Progenitor cell of endocrine pancreas (in vitro differentiated cells): ENCODE data around the gene RAMP2. TPM values are rescaled to one million over a fixed set of nuclear protein-coding genes. Genes with fewer than 3 reads are reported as not detected.
A peak's percentile ranks its signal among the peaks of the same experiment; 100 is the strongest.

Experiments
- DNase-seq: peaks from one replicate; pipeline ENCODE4 v3.0.0; 2021; ENCODE audit warnings: low spot score; ENCODE audit not compliant: unreplicated experiment
- H3K27ac Mint-ChIP-seq: 2 replicates; pipeline ENCODE4 v1.8.0; 2021; ENCODE audit warnings: mild to moderate bottlenecking, moderate library complexity, mixed read lengths
- H3K27me3 Mint-ChIP-seq: 2 replicates; pipeline ENCODE4 v1.8.0; 2021; ENCODE audit warnings: mixed read lengths
- H3K36me3 Mint-ChIP-seq: 2 replicates; pipeline ENCODE4 v1.8.0; 2022; ENCODE audit warnings: mixed read lengths; ENCODE audit not compliant: insufficient read depth
- H3K4me1 Mint-ChIP-seq: 2 replicates; pipeline ENCODE4 v1.8.0; 2021; ENCODE audit warnings: low read depth, mixed read lengths
- H3K4me3 Mint-ChIP-seq: 2 replicates; pipeline ENCODE4 v1.8.0; 2021; ENCODE audit warnings: low read depth, mild to moderate bottlenecking, moderate library complexity, mixed read lengths
- H3K9me3 Mint-ChIP-seq: 2 replicates; pipeline ENCODE4 v1.8.0; 2021; ENCODE audit warnings: low read depth, mixed read lengths
- total RNA-seq: library from RNA; stranded (reverse); gene quantifications from 2 replicates; pipeline ENCODE4 v1.2.1, GENCODE V29; 2021
- TF ChIP-seq, protein P1 (sequence below): fragments of 200-600 bp; sonication (generic); IDR thresholded peaks from one replicate; pipeline ENCODE4 v1.5.0; 2021; ENCODE audit warnings: antibody characterized with exemption, mild to moderate bottlenecking; ENCODE audit not compliant: unreplicated experiment

RAMP2 gene
- total RNA-seq, 1 donor from 2014 or later, result 4.4 TPM

- peaks cover 4% of the 10 kb centered on the region for H3K36me3 Mint-ChIP-seq
- H3K27ac Mint-ChIP-seq, result peak overlapping the region; percentile 95
Observed at GRCh38 chr17:42797067-42798007, 36.3 kb downstream of the RAMP2 start.

DNA sequence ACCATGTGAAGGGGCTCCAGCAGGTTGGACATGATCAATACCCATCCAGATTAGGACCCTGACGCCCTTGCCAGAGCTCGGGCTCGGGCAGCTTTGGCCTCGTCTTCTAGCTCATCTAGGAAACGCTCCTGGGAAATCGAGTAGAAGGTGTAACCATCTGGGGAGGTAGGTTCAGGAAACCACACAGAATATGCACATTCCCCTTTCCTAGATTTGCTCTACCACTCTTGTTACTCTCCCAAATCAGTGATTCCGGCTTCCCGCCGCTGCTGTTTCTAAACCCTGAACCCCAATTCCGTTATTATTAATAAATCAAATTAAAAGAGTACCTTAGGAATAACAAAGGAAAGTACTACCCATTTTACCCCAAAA, 37.0 kb downstream of the RAMP2 start:
- Mint-ChIP-seq H3K27ac (peak overlapping the region; percentile 95), H3K9me3 (peaks cover 4% of the 10 kb centered on the region), H3K4me1 (peaks cover 19% of the 10 kb centered on the region), H3K36me3 (peaks cover 4% of the 10 kb centered on the region), H3K27me3 (no peaks in the 10 kb centered on the region), H3K4me3 (peak overlapping the region; percentile 92)
- TF ChIP-seq, protein P1, sequence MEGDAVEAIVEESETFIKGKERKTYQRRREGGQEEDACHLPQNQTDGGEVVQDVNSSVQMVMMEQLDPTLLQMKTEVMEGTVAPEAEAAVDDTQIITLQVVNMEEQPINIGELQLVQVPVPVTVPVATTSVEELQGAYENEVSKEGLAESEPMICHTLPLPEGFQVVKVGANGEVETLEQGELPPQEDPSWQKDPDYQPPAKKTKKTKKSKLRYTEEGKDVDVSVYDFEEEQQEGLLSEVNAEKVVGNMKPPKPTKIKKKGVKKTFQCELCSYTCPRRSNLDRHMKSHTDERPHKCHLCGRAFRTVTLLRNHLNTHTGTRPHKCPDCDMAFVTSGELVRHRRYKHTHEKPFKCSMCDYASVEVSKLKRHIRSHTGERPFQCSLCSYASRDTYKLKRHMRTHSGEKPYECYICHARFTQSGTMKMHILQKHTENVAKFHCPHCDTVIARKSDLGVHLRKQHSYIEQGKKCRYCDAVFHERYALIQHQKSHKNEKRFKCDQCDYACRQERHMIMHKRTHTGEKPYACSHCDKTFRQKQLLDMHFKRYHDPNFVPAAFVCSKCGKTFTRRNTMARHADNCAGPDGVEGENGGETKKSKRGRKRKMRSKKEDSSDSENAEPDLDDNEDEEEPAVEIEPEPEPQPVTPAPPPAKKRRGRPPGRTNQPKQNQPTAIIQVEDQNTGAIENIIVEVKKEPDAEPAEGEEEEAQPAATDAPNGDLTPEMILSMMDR, result no peak
- no peak for DNase-seq

More at GRCh38 chr17:42797067-42798007, 36.3 kb downstream of the RAMP2 start:
- Mint-ChIP-seq H3K4me1 (peaks cover 15% of the 10 kb centered on the region), H3K4me3 (peak overlapping the region; percentile 92), H3K9me3 (peaks cover 4% of the 10 kb centered on the region), H3K27me3 (no peaks in the 10 kb centered on the region)
- TF ChIP-seq, protein P1, result no peak
- no peak for DNase-seq

GRCh38 chr17:42798383-42799380, 37.7 kb downstream of the RAMP2 start, which contains the start of the genes CNTD1 and COA3:
Gene CNTD1, plus strand, starts transcription at chr17:42798861. Its CDS starts 207 bp downstream, at chr17:42799068.
Gene COA3, minus strand, starts transcription at chr17:42798704. Its CDS starts 23 bp downstream, at chr17:42798681.
- peak; percentile 86 for DNase-seq
- peak within 1 kb of the TSS; percentile 92 for H3K4me3 Mint-ChIP-seq
- peaks cover 4% of the 10 kb centered on the region for H3K36me3 Mint-ChIP-seq
- H3K27me3 Mint-ChIP-seq, result no peaks in the 10 kb centered on the region
- H3K4me1 Mint-ChIP-seq, result peaks cover 22% of the 10 kb centered on the region
- TF ChIP-seq, protein P1, result peak; percentile 38
- peaks cover 4% of the 10 kb centered on the region for H3K9me3 Mint-ChIP-seq
- H3K27ac Mint-ChIP-seq, result peak within 1 kb of the TSS; percentile 95

DNA sequence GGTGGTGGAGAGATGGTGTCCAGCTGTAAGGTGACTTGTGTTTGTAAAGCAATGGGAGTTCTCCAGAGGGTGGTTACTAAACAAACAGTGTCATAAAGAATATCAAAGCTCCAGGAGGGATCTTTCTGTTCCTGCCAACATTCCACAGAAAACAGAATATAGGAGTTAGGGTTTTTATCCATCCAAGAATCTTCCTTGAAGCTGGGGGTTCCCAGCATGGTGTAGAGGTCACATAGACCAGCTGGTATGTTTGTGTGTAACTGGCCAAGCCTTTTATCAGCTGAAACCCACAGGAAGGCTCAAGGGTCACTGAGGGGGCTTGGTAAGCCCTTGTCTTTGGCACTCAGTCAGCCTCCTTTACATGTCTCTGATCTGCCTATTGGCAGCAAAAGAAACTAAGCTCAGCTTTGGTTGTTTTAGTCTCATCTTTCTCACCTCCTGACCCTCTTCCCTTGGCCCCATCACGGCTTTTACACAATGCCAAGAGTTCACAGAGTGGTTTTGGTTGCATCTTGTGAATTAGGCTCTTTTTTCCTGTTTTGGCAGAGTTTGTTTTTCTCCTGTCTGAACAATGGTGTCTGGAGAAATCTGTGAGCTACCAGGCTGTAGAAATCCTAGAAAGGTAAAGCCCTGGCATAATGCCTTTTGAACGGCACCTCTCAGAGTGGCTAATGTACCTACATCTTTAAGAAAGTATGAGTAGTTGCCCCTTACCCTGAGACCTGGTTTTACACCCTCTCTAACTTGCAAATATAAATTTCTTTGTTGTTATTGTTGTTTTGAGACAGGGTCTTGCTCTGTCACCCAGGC, 42.3 kb downstream of the RAMP2 start:
- DNase-seq, result no peak
- peaks cover 4% of the 10 kb centered on the region for H3K9me3 Mint-ChIP-seq
- H3K4me1 Mint-ChIP-seq, result peaks cover 22% of the 10 kb centered on the region
- peak overlapping the region; percentile 57 for H3K27ac Mint-ChIP-seq
- no peaks in the 10 kb centered on the region for H3K27me3 Mint-ChIP-seq
- H3K4me3 Mint-ChIP-seq, result no peak overlapping the region
- H3K36me3 Mint-ChIP-seq, result peaks cover 2% of the 10 kb centered on the region
- TF ChIP-seq, protein P1, result no peak
